Astrocyte (in vitro differentiated cells and primary cell): ENCODE measurements around the gene BPHL. TPM values are rescaled to one million over a fixed set of nuclear protein-coding genes. Genes with fewer than 3 reads are reported as not detected.

Experiments used
- DNase-seq: peaks from one replicate; pipeline ENCODE4 v3.0.0-alpha.2; 2010; ENCODE audit warnings: low read depth
- FAIRE-seq: peaks from 2 replicates; lab custom pipeline; 2011; peaks lifted over from hg19 to GRCh38; lab: Jason Lieb, UNC
- H2AFZ ChIP-seq: 2 replicates; pipeline ENCODE4 v1.6.0; 2012; ENCODE audit warnings: low read depth, low read length, inconsistent platforms
- H3K27ac ChIP-seq: 2 replicates; pipeline ENCODE4 v1.5.1; 2011; ENCODE audit warnings: low read depth, low read length, inconsistent platforms
- H3K27me3 ChIP-seq: 2 replicates; pipeline ENCODE4 v1.6.0; 2011; ENCODE audit warnings: low read length, inconsistent platforms; ENCODE audit not compliant: insufficient read depth
- H3K36me3 ChIP-seq: 2 replicates; pipeline ENCODE4 v1.5.1; 2011; ENCODE audit warnings: low read length, inconsistent platforms; ENCODE audit not compliant: insufficient read depth
- H3K4me1 ChIP-seq: 2 replicates; pipeline ENCODE4 v1.5.1; 2011; ENCODE audit warnings: low read length, inconsistent platforms; ENCODE audit not compliant: insufficient read depth
- H3K4me2 ChIP-seq: 2 replicates; pipeline ENCODE4 v1.6.0; 2012; ENCODE audit warnings: low read length, inconsistent platforms
- H3K4me3 ChIP-seq: 2 replicates; pipeline ENCODE4 v1.5.1; 2011; ENCODE audit warnings: low read depth, mild to moderate bottlenecking, low read length, inconsistent platforms; ENCODE audit not compliant: insufficient read depth
- H3K79me2 ChIP-seq: 2 replicates; pipeline ENCODE4 v1.6.0; 2012; ENCODE audit warnings: mild to moderate bottlenecking, low read length, inconsistent platforms; ENCODE audit not compliant: insufficient read depth
- H3K9ac ChIP-seq: 2 replicates; pipeline ENCODE4 v1.6.0; 2012; ENCODE audit warnings: mild to moderate bottlenecking, low read length, inconsistent platforms
- H3K9me3 ChIP-seq: 2 replicates; pipeline ENCODE4 v1.5.1; 2012; ENCODE audit warnings: low read depth, mild to moderate bottlenecking, low read length, inconsistent platforms; ENCODE audit not compliant: insufficient read depth
- H4K20me1 ChIP-seq: 2 replicates; pipeline ENCODE4 v1.6.0; 2012; ENCODE audit warnings: low read length, inconsistent platforms; ENCODE audit not compliant: insufficient read depth
- H3K27ac Mint-ChIP-seq: one replicate; pipeline ENCODE4 v1.8.0; 2021; ENCODE audit warnings: mild to moderate bottlenecking, mixed read lengths; ENCODE audit not compliant: unreplicated experiment
- H3K27me3 Mint-ChIP-seq: one replicate; pipeline ENCODE4 v1.8.0; 2021; ENCODE audit warnings: low read depth, mixed read lengths; ENCODE audit not compliant: unreplicated experiment
- H3K36me3 Mint-ChIP-seq: one replicate; pipeline ENCODE4 v1.8.0; 2021; ENCODE audit warnings: low read depth, mixed read lengths; ENCODE audit not compliant: unreplicated experiment
- H3K4me1 Mint-ChIP-seq: one replicate; pipeline ENCODE4 v1.8.0; 2021; ENCODE audit warnings: low read depth, mixed read lengths; ENCODE audit not compliant: unreplicated experiment
- H3K4me3 Mint-ChIP-seq: one replicate; pipeline ENCODE4 v1.8.0; 2021; ENCODE audit warnings: mild to moderate bottlenecking, moderate library complexity, mixed read lengths; ENCODE audit not compliant: unreplicated experiment
- H3K9me3 Mint-ChIP-seq: one replicate; pipeline ENCODE4 v1.8.0; 2021; ENCODE audit warnings: mild to moderate bottlenecking, mixed read lengths; ENCODE audit not compliant: unreplicated experiment
- CTCF ChIP-seq: IDR thresholded peaks from 2 replicates; pipeline ENCODE4 v1.5.1; 2011; ENCODE audit warnings: low read depth, mild to moderate bottlenecking, inconsistent platforms, low read length, moderate library complexity; ENCODE audit not compliant: insufficient read depth
- EZH2 ChIP-seq: IDR thresholded peaks from 2 replicates; pipeline ENCODE4 v1.6.1; 2012; ENCODE audit warnings: mild to moderate bottlenecking, low read length, inconsistent platforms; ENCODE audit not compliant: insufficient read depth
- total RNA-seq: library from RNA; stranded (reverse); gene quantifications from 2 replicates; pipeline ENCODE4 v1.2.1, GENCODE V29; 2021

The BPHL gene
- total RNA-seq, 1 donor from 2014 or later = 22.7 TPM

- no peaks in the 10 kb centered on the region for H3K27me3 Mint-ChIP-seq
- Histone ChIP-seq H3K9me3 (no peaks in the 10 kb centered on the region), H3K4me3 (no peak overlapping the region), H3K79me2 (peaks cover 5% of the 10 kb centered on the region), H3K36me3 (peaks cover 15% of the 10 kb centered on the region), H3K9ac (no peak overlapping the region), H2AFZ (no peak overlapping the region), H4K20me1 (peaks cover 5% of the 10 kb centered on the region), H3K4me1 (peaks cover 11% of the 10 kb centered on the region), H3K4me2 (no peak overlapping the region), H3K27me3 (no peaks in the 10 kb centered on the region), H3K27ac (no peak overlapping the region)
- no peak for FAIRE-seq
- no peak overlapping the region for H3K4me3 Mint-ChIP-seq
- H3K36me3 Mint-ChIP-seq = peaks cover 10% of the 10 kb centered on the region
- TF ChIP-seq CTCF (no peak), EZH2 (no peak)
- H3K4me1 Mint-ChIP-seq = peaks cover 4% of the 10 kb centered on the region
- DNase-seq = no peak
- no peak overlapping the region for H3K27ac Mint-ChIP-seq
- H3K9me3 Mint-ChIP-seq = no peaks in the 10 kb centered on the region
These were observed 4.1 kb upstream of the BPHL start for GRCh38 chr6:3114377-3114776.

- peak overlapping the region; percentile 95 for H3K27ac ChIP-seq
- H3K36me3 ChIP-seq = peaks cover 6% of the 10 kb centered on the region
- peak overlapping the region; percentile 93 for H3K9ac ChIP-seq
- peaks cover 7% of the 10 kb centered on the region for H3K79me2 ChIP-seq
- Mint-ChIP-seq H3K36me3 (peaks cover 4% of the 10 kb centered on the region), H3K9me3 (no peaks in the 10 kb centered on the region), H3K4me3 (peak overlapping the region; percentile 80), H3K4me1 (peaks cover 4% of the 10 kb centered on the region), H3K27me3 (no peaks in the 10 kb centered on the region), H3K27ac (no peak overlapping the region)
- no peak for TF ChIP-seq CTCF
- TF ChIP-seq EZH2 = no peak
- H3K4me1 ChIP-seq = peaks cover 14% of the 10 kb centered on the region
- H2AFZ ChIP-seq = peak overlapping the region; percentile 98
- peak overlapping the region; percentile 95 for H3K4me2 ChIP-seq
- DNase-seq = peak; percentile 54
- H3K9me3 ChIP-seq = no peaks in the 10 kb centered on the region
- no peak for FAIRE-seq
- no peaks in the 10 kb centered on the region for H3K27me3 ChIP-seq
- peak overlapping the region; percentile 95 for H3K4me3 ChIP-seq
- H4K20me1 ChIP-seq = no peaks in the 10 kb centered on the region
These were observed 579 bp upstream of the BPHL start for GRCh38 chr6:3117912-3118352.

GRCh38 chr6:3119040-3119723 lies 671 bp downstream of the BPHL start:
- Histone ChIP-seq H2AFZ (peak overlapping the region; percentile 98), H3K9me3 (no peaks in the 10 kb centered on the region), H3K9ac (peak overlapping the region; percentile 93), H3K79me2 (peaks cover 7% of the 10 kb centered on the region), H4K20me1 (no peaks in the 10 kb centered on the region), H3K36me3 (no peaks in the 10 kb centered on the region), H3K4me2 (peak overlapping the region; percentile 95), H3K27me3 (no peaks in the 10 kb centered on the region), H3K4me1 (peaks cover 14% of the 10 kb centered on the region), H3K4me3 (peak overlapping the region; percentile 95), H3K27ac (peak overlapping the region; percentile 95)
- peaks cover 4% of the 10 kb centered on the region for H3K4me1 Mint-ChIP-seq
- H3K4me3 Mint-ChIP-seq = peak overlapping the region; percentile 80
- DNase-seq (peak; percentile 31), FAIRE-seq (no peak)
- peak overlapping the region; percentile 59 for H3K27ac Mint-ChIP-seq
- no peak for TF ChIP-seq CTCF
- no peak for TF ChIP-seq EZH2
- no peaks in the 10 kb centered on the region for H3K9me3 Mint-ChIP-seq
- H3K36me3 Mint-ChIP-seq = no peaks in the 10 kb centered on the region
- no peaks in the 10 kb centered on the region for H3K27me3 Mint-ChIP-seq
